OCI-LY7 (cell line): ENCODE data around the gene ITSN1. TPM values are rescaled to one million over a fixed set of nuclear protein-coding genes. Genes with fewer than 3 reads are reported as not detected.

Source experiments
- BruUV-seq: library from RNA; stranded (reverse); fragments of 400-500 nt; replicated peaks from 2 replicates; lab custom pipeline; 2021; lab: Mats Ljungman, UMichigan
- CTCF ChIA-PET: fragments of 300-600 bp; sonication (Branson Sonifier 250); formaldehyde crosslinking; loops from one replicate; lab custom pipeline; 2022; ENCODE audit warnings: antibody characterized with exemption; ENCODE audit not compliant: unreplicated experiment; lab: Charles Lee
- POLR2A ChIA-PET: fragments of 300-600 bp; sonication (Branson Sonifier 250); formaldehyde crosslinking; loops from one replicate; lab custom pipeline; 2022; ENCODE audit warnings: antibody characterized with exemption; lab: Charles Lee
- DNase-seq: peaks from one replicate; pipeline ENCODE4 v3.0.0-alpha.2; 2015; ENCODE audit warnings: low spot score
- H2AFZ ChIP-seq: fragments of 200-600 bp; sonication (generic), shearing (Covaris generic); 2 replicates; pipeline ENCODE4 v1.6.1; 2014; ENCODE audit warnings: mild to moderate bottlenecking, antibody characterized with exemption, low read length, moderate library complexity
- H3K27ac ChIP-seq: fragments of 200-600 bp; sonication (generic); 2 replicates; pipeline ENCODE4 v1.5.1; 2014; ENCODE audit warnings: mixed run types, low read depth, mild to moderate bottlenecking, moderate library complexity, low read length, inconsistent platforms; ENCODE audit not compliant: poor library complexity, severe bottlenecking
- H3K36me3 ChIP-seq: fragments of 200-600 bp; sonication (generic); 2 replicates; pipeline ENCODE4 v1.6.1; 2014; ENCODE audit warnings: mild to moderate bottlenecking, antibody characterized with exemption, low read length, moderate library complexity, mixed read lengths; ENCODE audit not compliant: insufficient read depth
- H3K4me1 ChIP-seq: fragments of 200-600 bp; sonication (generic); 2 replicates; pipeline ENCODE4 v1.5.1; 2014; ENCODE audit warnings: mild to moderate bottlenecking, low read length; ENCODE audit not compliant: insufficient read depth, poor library complexity, severe bottlenecking
- H3K4me2 ChIP-seq: fragments of 200-600 bp; sonication (generic); 2 replicates; pipeline ENCODE4 v1.6.1; 2014; ENCODE audit warnings: mild to moderate bottlenecking, low read length
- H3K4me3 ChIP-seq: fragments of 200-600 bp; sonication (generic); 2 replicates; pipeline ENCODE4 v1.5.1; 2014; ENCODE audit warnings: mild to moderate bottlenecking, low read depth, low read length; ENCODE audit not compliant: poor library complexity, severe bottlenecking
- H3K79me2 ChIP-seq: fragments of 200-600 bp; sonication (generic); 2 replicates; pipeline ENCODE4 v1.6.1; 2016; ENCODE audit warnings: low read depth, mild to moderate bottlenecking, low read length, moderate library complexity, mixed read lengths; ENCODE audit not compliant: insufficient read depth
- H3K9me2 ChIP-seq: fragments of 200-600 bp; sonication (generic); 2 replicates; pipeline ENCODE4 v1.6.1; 2016; ENCODE audit warnings: mild to moderate bottlenecking, low read length, mixed read lengths; ENCODE audit not compliant: insufficient read depth
- H3K9me3 ChIP-seq: fragments of 200-600 bp; sonication (generic); 2 replicates; pipeline ENCODE4 v1.6.1; 2014; ENCODE audit warnings: mild to moderate bottlenecking, mixed run types, low read length, mixed read lengths
- H4K20me1 ChIP-seq: fragments of 200-600 bp; sonication (generic); 2 replicates; pipeline ENCODE4 v1.6.1; 2014; ENCODE audit warnings: mild to moderate bottlenecking, antibody characterized with exemption, low read length, moderate library complexity, mixed read lengths; ENCODE audit not compliant: insufficient read depth
- EZH2phosphoT487 ChIP-seq: fragments of 200-600 bp; sonication (generic); IDR thresholded peaks from 2 replicates; pipeline ENCODE4 v1.6.1; 2018; ENCODE audit warnings: low read depth, borderline replicate concordance, mild to moderate bottlenecking, mixed run types, antibody characterized with exemption, low read length, moderate library complexity, mixed read lengths
- intact Hi-C: fragments of 100-400 bp; cut with micrococcal nuclease; formaldehyde crosslinking; loops from one replicate; pipeline ENCODE4 v1.10.0; 2022; ENCODE audit not compliant: unreplicated experiment
- total RNA-seq, 2 experiments: library from RNA; depleted of rRNA in 1 of 2; stranded (reverse); fragments of >200 nt in 1 of 2; shearing (Covaris generic) in 1 of 2; gene quantifications; 2 replicates each; pipeline ENCODE4 v1.2.3, GENCODE V29; 2014 to 2022
- TF ChIP-seq, protein P1 (sequence below): fragments of 200-600 bp; sonication (generic); conservative IDR thresholded peaks from 2 replicates; pipeline ENCODE4 v1.5.1; 2014; ENCODE audit warnings: mild to moderate bottlenecking, antibody characterized with exemption, low read length, moderate library complexity, mixed read lengths

Gene ITSN1
- total RNA-seq, 2 experiments from 2014 or later, result 0.60 to 5.9 TPM

- H2AFZ ChIP-seq, result no peak overlapping the region
- no peaks in the 10 kb centered on the region for H3K4me1 ChIP-seq
- H3K9me2 ChIP-seq, result no peaks in the 10 kb centered on the region; the same call in 1 of the 2 replicates
- no peaks in the 10 kb centered on the region for H3K36me3 ChIP-seq
- H3K9me3 ChIP-seq, result no peaks in the 10 kb centered on the region
- TF ChIP-seq, protein P1, sequence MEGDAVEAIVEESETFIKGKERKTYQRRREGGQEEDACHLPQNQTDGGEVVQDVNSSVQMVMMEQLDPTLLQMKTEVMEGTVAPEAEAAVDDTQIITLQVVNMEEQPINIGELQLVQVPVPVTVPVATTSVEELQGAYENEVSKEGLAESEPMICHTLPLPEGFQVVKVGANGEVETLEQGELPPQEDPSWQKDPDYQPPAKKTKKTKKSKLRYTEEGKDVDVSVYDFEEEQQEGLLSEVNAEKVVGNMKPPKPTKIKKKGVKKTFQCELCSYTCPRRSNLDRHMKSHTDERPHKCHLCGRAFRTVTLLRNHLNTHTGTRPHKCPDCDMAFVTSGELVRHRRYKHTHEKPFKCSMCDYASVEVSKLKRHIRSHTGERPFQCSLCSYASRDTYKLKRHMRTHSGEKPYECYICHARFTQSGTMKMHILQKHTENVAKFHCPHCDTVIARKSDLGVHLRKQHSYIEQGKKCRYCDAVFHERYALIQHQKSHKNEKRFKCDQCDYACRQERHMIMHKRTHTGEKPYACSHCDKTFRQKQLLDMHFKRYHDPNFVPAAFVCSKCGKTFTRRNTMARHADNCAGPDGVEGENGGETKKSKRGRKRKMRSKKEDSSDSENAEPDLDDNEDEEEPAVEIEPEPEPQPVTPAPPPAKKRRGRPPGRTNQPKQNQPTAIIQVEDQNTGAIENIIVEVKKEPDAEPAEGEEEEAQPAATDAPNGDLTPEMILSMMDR, result no peak
- no peak for TF ChIP-seq EZH2phosphoT487
- H3K4me2 ChIP-seq, result no peak overlapping the region
- no peak overlapping the region for H3K4me3 ChIP-seq
- no peak overlapping the region for H3K27ac ChIP-seq
- no peaks in the 10 kb centered on the region for H4K20me1 ChIP-seq
- ChIA-PET CTCF (no interaction called here), POLR2A (no interaction called here)
- BruUV-seq, result no TSS peak
- intact Hi-C loops, result no loop called here
- no peaks in the 10 kb centered on the region for H3K79me2 ChIP-seq
- DNase-seq, result no peak
Measured at GRCh38 chr21:33684068-33684467, 41.8 kb downstream of the ITSN1 start.

DNA sequence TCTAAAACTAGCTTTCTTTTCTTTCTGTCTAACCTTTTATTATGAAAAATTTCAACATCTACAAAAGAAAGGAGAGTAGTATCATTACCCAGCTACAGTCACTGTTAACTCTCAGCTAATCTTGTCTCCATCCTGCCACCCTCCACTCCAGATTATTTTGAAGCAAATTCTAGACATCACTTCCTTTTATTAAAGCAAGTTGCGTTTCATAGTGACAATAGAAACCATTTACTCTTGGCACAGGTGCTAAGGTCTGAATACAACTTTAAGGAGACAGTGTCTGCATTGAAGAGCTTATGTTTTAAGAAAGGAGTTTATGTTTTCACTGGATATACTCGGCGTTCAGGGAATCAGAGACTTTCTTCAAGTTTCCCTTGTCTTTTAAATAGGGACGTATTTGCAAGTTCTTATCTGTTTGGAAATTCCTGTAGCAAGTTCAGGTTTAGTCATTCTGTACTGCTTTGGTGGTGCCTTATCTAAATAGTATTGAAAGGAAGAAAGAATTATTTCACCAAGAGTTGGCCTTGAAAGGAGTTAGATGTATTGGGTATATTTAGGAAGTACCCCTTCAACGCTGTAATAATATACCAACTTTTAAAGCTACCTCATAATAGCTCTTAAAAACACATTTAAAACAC, 42.7 kb downstream of the ITSN1 start:
- DNase-seq, result no peak
- no TSS peak for BruUV-seq
- H4K20me1 ChIP-seq, result no peaks in the 10 kb centered on the region
- no peak overlapping the region for H3K27ac ChIP-seq
- ChIA-PET CTCF (no interaction called here), POLR2A (interaction anchor here (0.6 kb wide), 1 partner anchor 1244 kb away, joined by 5 read pairs; no protein-coding TSS in a partner anchor)
- H3K4me1 ChIP-seq, result no peaks in the 10 kb centered on the region
- H2AFZ ChIP-seq, result no peak overlapping the region
- no peaks in the 10 kb centered on the region; the same call in 1 of the 2 replicates for H3K9me2 ChIP-seq
- H3K4me3 ChIP-seq, result no peak overlapping the region
- intact Hi-C loops, result no loop called here
- H3K36me3 ChIP-seq, result no peaks in the 10 kb centered on the region
- H3K79me2 ChIP-seq, result no peaks in the 10 kb centered on the region
- H3K4me2 ChIP-seq, result no peak overlapping the region
- H3K9me3 ChIP-seq, result no peaks in the 10 kb centered on the region
- no peak for TF ChIP-seq EZH2phosphoT487
- TF ChIP-seq, protein P1, result no peak

- H2AFZ ChIP-seq, result no peak overlapping the region
- no peaks in the 10 kb centered on the region for H3K79me2 ChIP-seq
- no peak overlapping the region for H3K4me3 ChIP-seq
- no peak overlapping the region for H3K27ac ChIP-seq
- BruUV-seq, result no TSS peak
- ChIA-PET POLR2A (interaction anchor here (0.6 to 1.1 kb wide), 4 partner anchors 25 to 1245 kb away, joined by 3 to 5 read pairs (median 4); no protein-coding TSS in a partner anchor), CTCF (no interaction called here)
- no peak for DNase-seq
- TF ChIP-seq EZH2phosphoT487, result no peak
- TF ChIP-seq, protein P1, result no peak
- H3K4me1 ChIP-seq, result no peaks in the 10 kb centered on the region
- no peaks in the 10 kb centered on the region for H4K20me1 ChIP-seq
- intact Hi-C loops, result no loop called here
- no peaks in the 10 kb centered on the region for H3K36me3 ChIP-seq
- H3K9me3 ChIP-seq, result no peaks in the 10 kb centered on the region
- H3K4me2 ChIP-seq, result no peak overlapping the region
- H3K9me2 ChIP-seq, result no peaks in the 10 kb centered on the region; the same call in 1 of the 2 replicates
Measured at GRCh38 chr21:33685613-33686197, 43.4 kb downstream of the ITSN1 start.
